Measurements from ENCODE around the gene ZNF366.
A peak's percentile ranks its signal among the peaks of the same experiment; 100 is the strongest.
"Not testable (repeated sequence)": the region's sequence is repeated elsewhere in the genome, so short reads cannot be mapped to it uniquely, and the experiment has no call there.

ZNF366 gene

DNA sequence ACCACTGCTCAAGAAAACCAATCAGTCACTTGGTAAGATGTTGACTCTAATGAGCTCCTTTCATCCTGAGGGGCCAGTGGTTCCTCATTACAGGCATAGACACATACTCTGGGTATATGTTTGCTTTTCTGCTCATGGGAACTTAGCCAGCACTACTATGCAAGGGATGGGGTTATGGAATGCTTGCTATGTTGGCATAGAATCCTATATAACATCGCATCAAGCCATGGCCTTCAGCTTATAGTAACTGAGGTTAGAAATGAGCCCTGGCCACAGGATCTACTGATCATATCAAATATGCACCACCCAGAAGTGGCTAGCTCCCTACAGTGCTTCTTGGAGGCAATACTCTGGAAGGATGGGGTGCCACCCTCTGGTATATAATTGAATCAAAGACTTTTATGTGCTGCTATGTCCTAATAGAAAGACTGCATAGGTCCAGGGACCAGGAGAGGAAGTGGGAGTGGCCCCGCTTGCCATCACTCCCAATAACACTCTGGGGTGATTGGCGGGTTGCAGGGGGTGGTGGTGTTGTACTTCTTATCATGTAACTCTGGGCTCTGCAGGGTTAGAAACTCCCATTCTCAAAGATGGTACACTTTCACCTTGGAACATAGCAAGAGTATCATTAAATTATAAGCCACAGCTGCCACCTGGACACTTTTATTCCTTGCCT, 70.3 kb downstream of the ZNF366 start:
- DNase-seq = no peak

- DNase-seq = no peak
Measured at GRCh38 chr5:72434781-72435437, 72.3 kb downstream of the ZNF366 start.

DNA sequence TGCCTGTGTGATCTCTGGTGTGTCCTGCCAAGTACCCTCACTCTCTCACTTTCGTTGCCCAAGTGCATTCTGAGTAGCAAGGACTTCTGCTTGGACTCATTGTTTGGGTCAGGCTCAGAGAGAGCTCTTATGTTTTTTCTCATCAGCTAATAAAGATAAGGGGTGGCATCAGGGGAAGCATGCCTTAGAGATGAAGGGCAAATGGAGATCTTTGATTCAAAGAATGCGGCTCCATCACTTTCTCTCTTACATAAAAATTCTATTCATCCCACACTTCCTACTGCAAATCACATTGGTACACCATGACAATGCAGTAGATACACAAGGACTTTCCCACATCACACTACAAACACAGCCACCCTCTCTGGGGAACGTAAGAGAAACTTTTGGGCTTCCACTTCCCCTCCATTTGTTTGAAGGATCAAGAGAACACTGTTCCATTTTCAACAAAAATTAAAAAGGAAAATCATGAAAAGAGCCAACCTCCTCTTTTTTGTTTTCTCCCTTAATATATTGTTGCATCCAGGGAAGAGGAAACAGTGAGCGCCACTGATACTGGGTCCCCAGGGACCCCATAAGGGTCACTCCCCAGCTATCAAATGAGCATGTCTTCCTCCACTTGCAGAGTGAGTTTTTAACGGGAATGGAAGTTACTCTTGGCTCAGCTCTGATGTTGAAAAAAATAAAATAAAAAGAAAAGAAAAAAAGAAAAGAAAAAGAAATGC, 73.0 kb downstream of the ZNF366 start:
- DNase-seq = no peak

- DNase-seq = peak in 1 of 3 experiments; percentile 33
Measured at GRCh38 chr5:72433522-72433921, 73.7 kb downstream of the ZNF366 start.

- DNase-seq = no peak
Measured at GRCh38 chr5:72428669-72429068, 78.5 kb downstream of the ZNF366 start.

GRCh38 chr5:72427488-72428437, 79.4 kb downstream of the ZNF366 start:
- no peak for DNase-seq

GRCh38 chr5:72427016-72427415, 80.2 kb downstream of the ZNF366 start:
- no peak for DNase-seq

- no peak for DNase-seq
Measured at GRCh38 chr5:72426019-72426418, 81.2 kb downstream of the ZNF366 start.

GRCh38 chr5:72418271-72418670, 88.9 kb downstream of the ZNF366 start:
- DNase-seq = no peak

- no peak for DNase-seq
Measured at GRCh38 chr5:72417333-72418062, 89.7 kb downstream of the ZNF366 start.

GRCh38 chr5:72415616-72416325, 91.4 kb downstream of the ZNF366 start:
- DNase-seq = no peak

DNA sequence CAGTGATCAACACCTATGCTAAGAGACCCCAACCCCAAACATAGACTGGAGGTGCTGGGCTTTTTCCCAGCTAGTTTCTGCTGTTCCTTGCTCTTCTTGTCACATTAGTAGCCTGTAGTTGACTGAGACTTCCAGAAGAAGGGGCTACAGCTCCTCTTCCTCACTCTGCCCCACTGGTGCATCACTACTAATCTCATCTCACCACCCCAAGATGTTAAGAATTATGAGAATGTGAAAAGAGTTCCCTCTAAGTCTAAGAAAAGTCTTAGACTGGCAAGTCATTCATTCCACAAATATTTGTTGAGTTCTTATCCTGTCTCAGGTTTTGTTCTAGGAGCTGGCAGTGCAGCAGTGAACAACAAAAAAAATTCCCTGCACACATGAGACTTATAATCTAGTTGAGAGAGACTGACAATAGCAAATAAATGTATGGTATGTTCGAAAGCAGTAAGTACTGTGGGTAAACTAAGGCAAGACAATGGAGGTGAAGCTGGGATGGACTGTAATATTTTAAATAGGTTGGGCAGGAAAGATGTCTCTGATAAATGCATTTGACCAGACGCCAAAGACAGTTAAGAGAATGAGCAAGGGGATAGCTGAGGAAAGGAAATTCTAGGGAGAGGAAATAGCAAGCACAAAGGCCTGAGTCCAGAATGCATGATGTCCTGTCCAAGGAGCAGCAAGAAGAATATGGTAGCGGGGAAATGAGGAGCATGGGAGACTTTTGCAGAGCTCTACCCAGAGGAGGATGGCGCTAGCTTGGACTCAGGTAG, 94.7 kb downstream of the ZNF366 start:
- no peak for DNase-seq

GRCh38 chr5:72410688-72411295, 96.4 kb downstream of the ZNF366 start:
- no peak for DNase-seq

DNA sequence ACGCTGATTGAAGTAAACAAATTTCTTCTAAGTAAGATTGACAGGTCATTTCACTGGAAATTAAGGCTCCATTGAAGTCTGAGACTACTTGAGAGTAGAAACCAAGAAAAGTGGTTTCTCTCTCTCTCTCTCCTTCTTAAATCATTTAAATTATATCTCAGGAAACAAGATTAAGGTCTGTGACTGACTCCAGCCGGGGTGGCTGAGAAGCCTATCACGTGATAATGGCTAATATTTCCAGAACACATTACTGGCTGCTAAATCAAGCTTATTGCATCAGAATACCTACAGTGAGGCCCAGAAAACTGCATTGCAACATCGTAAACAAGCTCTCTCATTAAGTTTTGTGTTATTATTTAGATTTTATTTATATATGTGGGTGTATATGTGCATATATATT, 98.6 kb downstream of the ZNF366 start:
- DNase-seq = no peak

DNA sequence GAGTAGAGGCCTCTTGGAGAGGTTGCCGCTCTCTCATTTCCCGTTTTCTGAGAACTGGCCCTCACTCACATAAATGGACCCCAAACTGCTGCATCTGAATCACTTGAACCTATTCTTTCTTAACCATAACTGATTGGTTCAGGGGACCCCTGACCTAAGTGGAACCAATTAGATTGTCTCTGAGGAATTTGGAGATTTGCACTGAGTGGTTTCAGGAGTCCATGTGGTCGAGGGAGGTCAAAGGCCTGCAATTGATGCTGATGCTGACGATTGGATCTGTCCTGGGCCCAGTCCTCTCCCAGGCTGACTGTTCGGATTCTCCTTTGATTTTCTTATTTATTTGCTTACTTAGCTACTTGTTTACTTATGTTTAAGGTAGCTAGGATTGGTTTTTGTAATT, 99.1 kb downstream of the ZNF366 start:
- no peak for DNase-seq

GRCh38 chr5:72407541-72407940, 99.7 kb downstream of the ZNF366 start:
- no peak for DNase-seq

DNA sequence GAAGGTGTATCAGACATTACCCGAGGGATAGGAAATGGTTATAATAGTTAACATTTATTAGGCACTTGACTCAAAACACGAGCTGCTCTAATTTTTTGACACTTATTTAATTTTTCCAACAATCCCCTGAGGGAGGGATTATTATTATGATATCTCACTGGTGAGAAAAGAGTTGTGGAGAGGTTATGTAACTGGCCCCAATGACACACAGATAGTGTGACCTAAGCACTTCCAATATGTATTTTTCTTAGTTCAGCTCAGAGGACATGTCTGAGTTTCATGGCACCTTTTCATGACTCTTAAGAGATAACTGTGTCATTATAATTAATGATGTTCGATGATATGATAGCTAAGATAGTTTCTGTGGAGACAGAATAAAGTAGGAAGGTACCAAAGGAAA, 100.1 kb downstream of the ZNF366 start:
- DNase-seq = no peak

DNA sequence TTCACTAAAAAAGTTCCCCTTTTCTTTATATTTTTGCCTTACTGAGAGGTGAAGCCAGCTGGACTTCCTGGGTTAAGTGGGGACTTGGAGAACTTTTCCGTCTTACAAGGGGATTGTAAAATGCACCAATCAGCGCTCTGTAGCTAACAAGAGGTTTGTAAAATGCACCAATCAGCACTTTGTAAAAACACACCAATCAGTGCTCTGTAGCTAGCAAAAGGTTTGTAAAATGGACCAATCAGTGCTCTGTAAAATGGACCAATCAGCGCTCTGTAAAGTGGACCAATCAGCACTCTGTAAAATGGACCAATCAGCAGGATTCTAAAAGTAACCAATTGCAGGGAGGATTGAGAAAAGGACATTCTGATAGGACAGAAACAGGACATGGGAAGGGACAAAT, 102.4 kb downstream of the ZNF366 start:
- not testable (repeated sequence) for DNase-seq

DNA sequence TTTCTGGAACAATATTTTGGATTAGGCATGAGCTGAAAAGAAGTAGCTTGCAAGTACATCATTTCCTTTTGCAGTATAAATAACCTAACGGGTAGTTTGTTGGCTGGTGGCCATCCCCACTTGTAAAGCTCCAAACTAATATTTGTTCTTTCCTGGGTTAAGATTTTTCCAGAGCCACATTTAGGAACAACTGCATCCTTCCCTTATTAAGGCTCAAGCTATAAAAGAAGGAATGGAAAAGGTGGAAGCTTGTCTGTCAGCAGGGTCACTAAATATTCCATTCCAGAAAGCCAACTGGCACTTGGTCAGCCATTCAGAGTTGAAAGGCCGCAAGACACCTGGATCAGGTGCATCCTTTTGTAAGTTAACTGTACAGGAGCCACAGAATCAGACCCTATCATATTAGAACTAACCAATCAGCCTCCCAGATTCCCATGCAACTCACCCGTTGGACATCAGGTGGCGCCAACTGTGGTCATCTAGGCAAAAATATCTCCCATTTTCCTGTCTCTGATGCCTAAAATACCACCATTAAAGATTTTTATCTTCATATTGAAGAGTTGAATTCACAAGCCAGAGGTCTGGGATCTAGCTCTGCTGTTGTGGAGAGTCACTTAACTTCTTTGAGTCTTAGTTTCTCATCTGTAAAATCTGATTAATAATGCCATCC, 104.1 kb downstream of the ZNF366 start:
- DNase-seq = peak in 1 of 3 experiments; percentile 1
